HG03103 (cell line): Measurements from ENCODE around the gene NXPH4.

Experiments used
- ATAC-seq: cut with Tn5 transposase; IDR thresholded peaks from one replicate; pipeline ENCODE4 v1.9.1; 2021; ENCODE audit warnings: low read depth; ENCODE audit not compliant: unreplicated experiment

NXPH4 gene

GRCh38 chr12:57216014-57216911, at the start of gene NXPH4:
TSS of gene NXPH4 (plus strand) at chr12:57216794. CDS start at chr12:57216970, 176 bp downstream.
- no peak for ATAC-seq

GRCh38 chr12:57166971-57167371, 49.6 kb upstream of the NXPH4 start:
- ATAC-seq, result no peak

GRCh38 chr12:57168058-57168457, 48.5 kb upstream of the NXPH4 start:
- ATAC-seq, result no peak

GRCh38 chr12:57169046-57169795, 47.4 kb upstream of the NXPH4 start:
- ATAC-seq, result no peak

- no peak for ATAC-seq
Measured at GRCh38 chr12:57169969-57170368, 46.6 kb upstream of the NXPH4 start.

GRCh38 chr12:57170408-57170807, 46.2 kb upstream of the NXPH4 start:
- no peak for ATAC-seq

GRCh38 chr12:57170927-57171326, 45.7 kb upstream of the NXPH4 start:
- ATAC-seq, result no peak

- ATAC-seq, result no peak
Measured at GRCh38 chr12:57171668-57172067, 44.9 kb upstream of the NXPH4 start.

- no peak for ATAC-seq
Measured at GRCh38 chr12:57173089-57173488, 43.5 kb upstream of the NXPH4 start.

GRCh38 chr12:57173683-57174082, 42.9 kb upstream of the NXPH4 start:
- no peak for ATAC-seq

GRCh38 chr12:57175428-57176138, 41.0 kb upstream of the NXPH4 start:
- ATAC-seq, result no peak

- ATAC-seq, result no peak
Measured at GRCh38 chr12:57176139-57176477, 40.5 kb upstream of the NXPH4 start.

GRCh38 chr12:57176846-57177245, 39.7 kb upstream of the NXPH4 start:
- no peak for ATAC-seq

GRCh38 chr12:57177354-57177753, 39.2 kb upstream of the NXPH4 start:
- ATAC-seq, result no peak

GRCh38 chr12:57178213-57178612, 38.4 kb upstream of the NXPH4 start:
- no peak for ATAC-seq

GRCh38 chr12:57179331-57180086, 37.1 kb upstream of the NXPH4 start:
- no peak for ATAC-seq

GRCh38 chr12:57180321-57180989, 36.1 kb upstream of the NXPH4 start:
- ATAC-seq, result no peak

- ATAC-seq, result no peak
Measured at GRCh38 chr12:57181072-57181471, 35.5 kb upstream of the NXPH4 start.

- ATAC-seq, result no peak
Measured at GRCh38 chr12:57181561-57182155, 34.9 kb upstream of the NXPH4 start.
